Activated CD4-positive, alpha-beta T cell treated with anti-CD3 and anti-CD28 coated beads, Interleukin-2, amount 50 U/mL, for 48 hours (primary cell): ENCODE measurements around the gene SPATA25.
A peak's percentile ranks its signal among the peaks of the same experiment; 100 is the strongest.
"Not testable (repeated sequence)": the region's sequence is repeated elsewhere in the genome, so short reads cannot be mapped to it uniquely, and the experiment has no call there.

ENCODE experiments used
- DNase-seq, 2 experiments: peaks; one replicate each; pipeline ENCODE4 v3.0.0-alpha.2; 2020

The SPATA25 gene, protein sequence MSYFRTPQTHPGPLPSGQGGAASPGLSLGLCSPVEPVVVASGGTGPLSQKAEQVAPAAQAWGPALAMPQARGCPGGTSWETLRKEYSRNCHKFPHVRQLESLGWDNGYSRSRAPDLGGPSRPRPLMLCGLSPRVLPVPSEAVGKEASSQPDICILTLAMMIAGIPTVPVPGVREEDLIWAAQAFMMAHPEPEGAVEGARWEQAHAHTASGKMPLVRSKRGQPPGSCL

GRCh38 chr20:45887346-45887715, at the start of gene SPATA25:
Gene SPATA25, minus strand, starts transcription at chr20:45887622. Its CDS starts 32 bp downstream, at chr20:45887590.
- no peak for DNase-seq

DNA sequence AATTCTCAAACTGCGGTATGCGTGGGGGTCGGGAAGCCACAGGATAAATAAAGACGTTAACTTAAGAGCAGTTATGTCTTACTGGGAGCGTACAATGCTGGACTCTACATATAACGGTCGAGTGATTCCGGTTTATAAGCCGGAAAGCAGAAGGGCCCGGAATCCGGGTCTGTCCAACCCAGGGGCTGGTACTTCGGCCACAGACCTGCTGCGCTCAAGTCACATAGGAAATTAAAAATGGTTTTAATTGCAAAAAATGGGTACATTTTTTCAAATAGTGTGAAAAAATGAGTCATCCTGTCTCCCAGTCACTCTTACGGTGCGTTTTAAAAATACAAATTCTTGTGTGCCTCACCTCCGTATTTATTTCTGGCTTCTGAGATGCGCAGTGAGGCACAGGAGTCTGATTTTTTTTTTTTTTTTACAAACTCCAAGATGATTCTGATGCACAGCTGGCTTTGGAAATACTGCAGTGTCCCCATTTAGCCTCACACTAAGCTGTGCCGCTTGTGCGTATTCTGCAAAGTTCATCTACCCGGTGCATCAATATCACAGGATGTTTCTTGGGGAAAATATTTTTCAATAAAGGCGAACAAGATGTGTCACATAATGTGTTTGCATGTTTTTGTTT, 48.1 kb upstream of the SPATA25 start:
- DNase-seq = no peak

DNA sequence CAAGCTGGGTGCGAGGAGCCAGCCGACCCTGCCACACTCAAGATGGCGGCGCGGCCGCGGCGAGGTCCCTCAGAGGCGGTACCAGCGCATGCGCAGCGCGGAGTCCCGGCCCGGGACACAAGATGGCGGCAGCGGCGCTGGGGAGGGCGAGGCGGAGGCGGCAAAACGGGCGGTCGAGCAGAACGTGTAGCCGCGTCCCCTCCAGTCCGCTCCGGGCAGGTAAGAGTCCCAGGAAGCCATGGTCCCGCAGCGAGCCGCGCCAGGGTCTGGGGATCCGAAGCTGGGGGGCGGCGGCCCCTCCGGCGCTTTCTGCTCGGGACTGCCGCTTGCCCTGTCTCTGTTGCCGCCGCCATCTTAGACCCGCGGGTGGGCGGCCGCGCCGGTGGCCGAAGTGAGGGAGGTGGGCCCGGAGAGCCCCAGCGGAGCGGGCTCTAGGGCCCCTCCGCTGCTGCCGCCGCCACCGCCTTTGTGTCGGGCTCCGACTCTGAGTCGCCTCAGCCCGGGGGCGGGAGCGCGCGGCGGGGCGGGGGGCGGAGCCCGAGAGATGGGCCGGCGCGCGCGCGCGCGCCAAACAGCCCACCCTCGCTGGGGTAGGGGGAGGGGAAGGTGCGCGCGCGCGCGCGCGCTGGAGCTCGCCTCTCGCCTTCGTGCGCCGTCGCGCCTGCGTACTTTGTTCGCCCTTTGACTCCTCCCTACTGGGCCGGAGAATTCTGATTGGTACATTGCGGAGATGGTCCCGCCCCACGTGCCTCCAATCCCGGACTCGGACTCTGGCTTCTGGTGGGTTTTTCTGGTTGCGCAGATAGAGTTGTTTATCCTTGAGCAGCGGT, 47.4 kb upstream of the SPATA25 start, which contains the start of gene PCIF1:
PCIF1 (plus strand) TSS at position 98 of the 830 bp plus-strand sequence. CDS start 4,317 bp downstream, outside the sequence.
- DNase-seq = peak; percentile 98

GRCh38 chr20:45934046-45934585, 46.7 kb upstream of the SPATA25 start:
- DNase-seq = no peak

GRCh38 chr20:45933266-45934045, 46.0 kb upstream of the SPATA25 start:
- peak; percentile 69 to 80 for DNase-seq

DNA sequence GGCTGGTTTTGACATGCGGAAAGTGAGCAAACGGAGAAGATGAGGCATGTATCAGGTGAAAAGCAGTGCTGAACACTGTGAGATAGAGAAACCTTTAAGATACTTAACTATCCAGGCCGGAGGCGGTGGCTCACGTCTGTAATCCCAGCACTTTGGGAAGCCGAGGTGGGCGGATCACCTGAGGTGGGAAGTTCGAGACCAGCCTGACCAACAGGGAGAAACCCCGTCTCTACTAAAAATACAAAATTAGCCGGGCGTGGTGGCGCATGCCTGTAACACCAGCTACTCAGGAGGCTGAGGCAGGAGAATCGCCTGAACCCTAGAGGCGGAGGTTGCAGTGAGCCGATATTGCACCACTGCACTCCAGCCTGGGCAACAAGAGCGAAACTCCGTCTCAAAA, 44.3 kb upstream of the SPATA25 start:
- not testable (repeated sequence) for DNase-seq

- DNase-seq = no peak
Observed at GRCh38 chr20:45927071-45927878, 39.9 kb upstream of the SPATA25 start.

GRCh38 chr20:45926731-45927070, 39.3 kb upstream of the SPATA25 start:
- no peak for DNase-seq

DNA sequence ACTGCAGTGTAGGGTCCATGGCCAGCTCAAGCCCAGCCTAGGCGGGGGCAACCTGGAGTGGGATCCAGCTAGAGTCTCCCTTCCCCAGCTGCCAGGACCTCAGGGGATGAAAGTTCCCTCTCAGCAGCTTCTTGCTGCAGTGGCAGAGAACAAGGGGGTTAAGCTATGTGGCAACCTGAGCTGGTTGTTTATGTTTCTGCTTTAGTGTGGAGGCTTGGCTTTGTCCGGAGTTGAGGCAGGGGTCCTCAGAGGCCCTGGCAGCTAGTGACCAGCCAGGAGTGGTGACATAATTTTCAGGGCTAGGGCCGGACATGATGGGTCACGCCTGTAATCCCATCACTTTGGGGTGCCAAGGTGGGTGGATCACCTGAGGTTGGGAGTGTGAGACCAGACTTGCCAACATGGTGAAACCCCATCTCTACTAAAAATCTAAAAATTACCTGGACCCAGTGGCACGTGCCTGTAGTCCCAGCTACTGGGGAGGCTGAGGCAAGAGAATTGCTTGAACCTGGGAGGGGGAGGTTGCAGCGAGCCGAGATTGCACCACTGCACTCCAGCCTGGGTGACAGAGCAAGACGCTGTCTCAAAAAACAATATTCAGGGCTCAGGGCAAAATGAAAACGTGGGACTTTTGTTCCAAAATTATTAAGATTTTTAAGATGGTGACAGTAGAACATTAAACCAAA, 38.5 kb upstream of the SPATA25 start:
- DNase-seq = no peak

DNA sequence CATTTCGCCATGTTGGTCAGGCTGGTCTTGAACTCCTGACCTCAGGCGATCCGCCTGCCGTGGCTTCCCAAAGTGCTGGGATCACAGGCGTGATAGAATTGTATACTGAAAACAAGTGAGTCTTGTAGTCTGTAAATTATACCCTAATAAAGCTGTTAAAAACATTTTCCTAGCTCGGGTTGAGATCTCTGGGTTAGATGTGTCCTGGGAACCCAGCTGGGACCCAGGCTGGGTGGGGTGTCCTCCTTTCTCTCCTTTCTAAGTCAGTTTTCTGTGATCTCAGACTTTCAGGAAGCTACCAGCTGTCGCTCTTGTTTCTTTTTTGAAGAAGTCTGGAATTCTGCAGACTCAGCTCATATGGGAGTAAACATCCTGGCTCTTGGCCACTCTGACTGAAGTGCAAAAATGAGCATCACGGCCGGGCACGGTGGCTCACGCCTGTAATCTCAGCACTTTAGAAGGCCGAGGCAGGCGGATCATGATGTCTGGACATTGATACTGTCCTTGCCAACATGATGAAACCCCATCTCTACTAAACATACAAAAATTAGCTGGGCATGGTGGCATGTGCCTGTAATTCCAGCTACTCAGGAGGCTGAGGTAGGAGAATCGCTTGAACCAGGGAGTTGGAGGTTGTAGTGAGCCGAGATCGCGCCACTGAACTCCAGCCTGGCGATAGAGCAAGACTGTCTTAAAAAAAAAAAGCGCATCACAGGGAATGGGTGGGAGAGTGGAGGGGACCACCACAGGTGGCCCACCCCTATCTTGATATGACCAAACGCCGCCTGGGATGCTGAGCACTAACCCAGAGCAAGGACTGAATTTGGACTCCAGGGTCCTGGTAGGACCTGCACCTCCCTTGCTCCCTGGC, 37.2 kb upstream of the SPATA25 start:
- no peak for DNase-seq

DNA sequence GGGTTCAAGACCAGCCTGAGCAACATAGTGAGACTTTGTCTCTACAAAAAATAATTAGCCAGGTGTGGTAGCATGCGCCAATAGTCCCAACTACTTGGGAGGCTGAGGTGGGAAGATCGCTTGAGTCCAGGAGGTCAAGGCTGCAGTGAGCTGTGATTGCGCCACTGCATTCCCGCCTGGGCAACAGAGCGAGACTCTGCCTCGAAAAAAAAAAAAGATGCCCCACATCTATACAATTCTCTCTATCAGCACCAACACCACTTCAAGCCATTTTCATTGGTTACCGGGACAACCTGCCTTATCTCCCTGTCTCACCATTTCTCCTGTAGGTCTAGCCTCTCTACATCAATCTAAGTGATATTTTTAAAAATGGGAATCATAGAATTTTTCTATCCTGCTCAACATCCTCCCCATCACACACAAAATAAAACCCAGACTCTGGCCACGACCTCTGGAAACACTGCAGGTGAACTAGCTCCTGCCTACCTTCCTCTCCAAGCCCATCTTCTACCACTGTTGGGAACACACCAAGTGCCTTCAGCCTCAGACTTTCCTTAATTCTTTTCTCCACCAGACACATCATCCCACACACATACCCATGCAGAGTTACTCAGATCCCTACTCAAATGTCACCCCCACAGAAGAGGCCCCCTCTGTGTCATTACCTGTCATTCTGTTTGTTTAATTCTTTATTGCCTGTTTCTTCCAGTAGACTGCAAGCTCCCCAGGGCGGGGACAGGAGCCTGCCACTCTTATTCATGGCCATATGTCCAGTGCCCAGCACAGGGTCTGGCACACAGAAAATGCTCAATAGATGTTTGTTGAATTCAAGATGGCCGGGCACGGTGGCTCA, 34.1 kb upstream of the SPATA25 start:
- no peak for DNase-seq

- no peak for DNase-seq
Observed at GRCh38 chr20:45920462-45921336, 33.3 kb upstream of the SPATA25 start.

DNA sequence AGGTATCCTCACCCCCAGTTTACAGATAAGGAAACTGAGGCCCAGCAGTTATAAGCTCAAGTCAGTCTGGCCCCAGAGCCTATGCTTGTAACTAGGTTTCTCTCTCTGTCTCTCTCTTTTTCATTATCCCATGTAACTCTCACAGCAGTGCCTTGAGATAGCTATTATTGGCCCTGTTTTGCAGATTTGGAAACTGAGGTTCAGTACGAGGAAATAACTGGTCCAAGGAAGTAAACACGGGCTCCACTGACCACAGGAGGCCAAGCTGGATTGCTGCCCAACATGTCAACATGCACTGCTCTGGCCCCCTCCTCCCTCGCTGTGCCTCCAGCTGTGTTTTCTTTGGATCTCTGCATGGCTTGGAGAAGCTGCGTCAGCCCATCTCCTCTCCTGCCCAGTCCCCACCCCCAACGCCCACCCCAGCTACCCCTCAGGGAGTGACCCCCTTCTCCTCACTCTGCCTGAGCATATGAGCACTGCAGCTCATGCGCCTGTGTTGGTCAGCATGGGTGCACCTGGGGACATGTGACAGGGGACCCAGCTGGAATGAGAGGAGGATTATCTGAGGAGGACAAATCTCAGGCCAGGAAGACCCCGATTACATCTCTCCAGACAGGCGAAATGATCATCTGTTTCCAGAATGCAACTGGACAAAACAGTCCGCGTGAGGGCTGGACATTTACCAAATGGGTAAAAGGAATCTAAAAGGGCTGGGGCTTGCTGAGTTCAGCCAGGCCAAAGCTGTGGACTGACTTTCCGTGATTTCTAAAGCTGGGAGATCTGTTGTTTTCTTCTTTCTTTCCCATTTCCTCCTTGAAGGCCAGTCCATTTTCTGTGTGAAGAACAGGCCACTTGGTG, 32.3 kb upstream of the SPATA25 start:
- no peak for DNase-seq

GRCh38 chr20:45918779-45919537, 31.5 kb upstream of the SPATA25 start:
- DNase-seq = no peak

GRCh38 chr20:45918182-45918737, 30.8 kb upstream of the SPATA25 start:
- DNase-seq = no peak

DNA sequence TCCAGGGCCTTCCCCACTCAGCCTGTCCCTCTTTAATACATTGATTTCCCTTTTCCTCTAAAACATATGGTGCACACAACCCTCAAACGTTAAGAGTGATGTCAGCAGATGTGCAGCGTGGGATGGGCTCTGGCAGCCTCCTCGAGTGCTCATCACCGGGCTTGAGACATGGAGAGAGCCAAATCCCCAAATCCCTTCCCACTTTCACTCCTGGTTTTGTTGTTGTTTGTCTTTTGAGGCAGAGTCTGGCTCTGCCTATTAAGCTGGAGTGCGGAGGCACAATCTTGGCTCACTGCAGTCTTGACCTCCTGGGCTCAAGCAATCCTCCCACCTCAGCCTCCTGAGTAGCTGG, 30.3 kb upstream of the SPATA25 start:
- no peak for DNase-seq
